HCT116 (cell line): ENCODE measurements around the gene GPRIN2.

Source experiments
- ATF3 ChIP-seq: IDR thresholded peaks from 2 replicates; pipeline ENCODE4 v1.6.1; 2012
- CEBPB ChIP-seq: IDR thresholded peaks from 2 replicates; pipeline ENCODE4 v1.6.1; 2012; ENCODE audit warnings: low read depth
- CTCF ChIP-seq, 3 experiments: fragments of 200-600 bp in 1 of 3; sonication (generic) in 1 of 3; IDR thresholded peaks in 2 of 3; conservative IDR thresholded peaks in 1 of 3; 2 replicates each; pipeline ENCODE4 v1.5.1; 2012 to 2017; ENCODE audit warnings: low read depth in 2 of 3, low read length in 2 of 3, antibody characterized with exemption in 1 of 3, borderline replicate concordance in 1 of 3, control low read depth in 1 of 3, mild to moderate bottlenecking in 1 of 3, mixed read lengths in 1 of 3, mixed run types in 1 of 3, moderate library complexity in 1 of 3; ENCODE audit not compliant: insufficient read depth in 1 of 3
- EGR1 ChIP-seq: IDR thresholded peaks from 2 replicates; pipeline ENCODE4 v1.6.1; 2012; ENCODE audit warnings: low read depth
- EZH2 ChIP-seq: fragments of 200-600 bp; sonication (generic); IDR thresholded peaks from 2 replicates; pipeline ENCODE4 v1.6.1; 2017; ENCODE audit warnings: antibody characterized with exemption, mixed run types
- JUND ChIP-seq: IDR thresholded peaks from 2 replicates; pipeline ENCODE4 v1.6.1; 2012
- MAX ChIP-seq: IDR thresholded peaks from 2 replicates; pipeline ENCODE4 v1.6.1; 2012
- POLR2A ChIP-seq: IDR thresholded peaks from 2 replicates; pipeline ENCODE4 v1.7.0; 2011; ENCODE audit warnings: borderline replicate concordance; ENCODE audit not compliant: insufficient read depth, insufficient read length; ENCODE audit errors: extremely low read depth
- REST ChIP-seq: IDR thresholded peaks from 2 replicates; pipeline ENCODE4 v1.6.1; 2012; ENCODE audit warnings: low read depth
- SIN3A ChIP-seq: IDR thresholded peaks from 2 replicates; pipeline ENCODE4 v1.6.1; 2012; ENCODE audit warnings: low read depth
- SP1 ChIP-seq: IDR thresholded peaks from 2 replicates; pipeline ENCODE4 v1.6.1; 2012; ENCODE audit warnings: low read depth
- TCF7L2 ChIP-seq: IDR thresholded peaks from 2 replicates; pipeline ENCODE4 v1.7.0; 2011; ENCODE audit warnings: borderline replicate concordance, inconsistent platforms; ENCODE audit not compliant: insufficient read depth, insufficient read length; ENCODE audit errors: extremely low read depth
- YY1 ChIP-seq: IDR thresholded peaks from 2 replicates; pipeline ENCODE4 v1.6.1; 2011; ENCODE audit warnings: low read length, low read depth, moderate library complexity, mild to moderate bottlenecking; ENCODE audit not compliant: insufficient replicate concordance; ENCODE audit errors: extremely low read depth

GRCh38 chr10:46538717-46539426 is 17.6 kb downstream of the GPRIN2 start:
- TF ChIP-seq EZH2 (no peak), JUND (no peak), CTCF (IDR thresholded peaks at IDR 0.05 in 2 of 3, conservative IDR thresholded peaks at IDR 0.05 in 1 of 3; ENCODE audit: borderline replicate concordance in 1 of 3, insufficient read depth in 1 of 3, low read depth in 2 of 3, low read length in 2 of 3) (no peak), CEBPB (no peak), SP1 (no peak), SIN3A (no peak), ATF3 (no peak), REST (no peak), TCF7L2 (no peak), MAX (no peak), POLR2A (no peak), EGR1 (no peak), YY1 (no peak)
